Tibial artery (tissue), 4 donors: ENCODE measurements around the gene CALML3.

Experiments used
- DNase-seq, 2 donors: peaks; one replicate each; pipeline ENCODE4 v3.0.0-alpha.2; 2019
- H3K27ac ChIP-seq, 2 donors: fragments of 200-600 bp; sonication (generic) in 1 of 2; 1 replicate in 1 of 2; 2 replicates in 1 of 2; pipeline ENCODE4 v1.5.1; 2018 to 2019; ENCODE audit warnings: mild to moderate bottlenecking in 1 of 2
- H3K27me3 ChIP-seq, 2 donors: fragments of 200-600 bp; sonication (generic) in 1 of 2; one replicate each; pipeline versions ENCODE4 v1.5.1 to v1.6.0; 2016 to 2019
- H3K36me3 ChIP-seq, 3 donors: fragments of 200-600 bp; sonication (generic) in 2 of 3; one replicate each; pipeline ENCODE4 v1.5.1; 2016 to 2019; ENCODE audit warnings: mild to moderate bottlenecking in 2 of 3
- H3K4me1 ChIP-seq, 4 donors: fragments of 200-600 bp; sonication (generic) in 2 of 4; 1 replicate in 3 of 4; 2 replicates in 1 of 4; pipeline ENCODE4 v1.5.1; 2016 to 2019
- H3K4me3 ChIP-seq, 2 donors: fragments of 200-600 bp; sonication (generic) in 1 of 2; 1 replicate in 1 of 2; 2 replicates in 1 of 2; pipeline ENCODE4 v1.5.1; 2018 to 2019; ENCODE audit warnings: mild to moderate bottlenecking in 2 of 2
- H3K9me3 ChIP-seq, 3 donors: fragments of 200-600 bp; sonication (generic) in 1 of 3; one replicate each; pipeline ENCODE4 v1.5.1; 2016 to 2019
- CTCF ChIP-seq, 2 experiments: fragments of 200-600 bp in 1 of 2; fragments of 450-650 bp in 1 of 2; IDR thresholded peaks; one replicate each; pipeline ENCODE4 v1.5.1; 2017 to 2019; ENCODE audit warnings: antibody characterized with exemption in 2 of 2, mild to moderate bottlenecking in 1 of 2, moderate library complexity in 1 of 2
- intact Hi-C: fragments of 100-400 bp; cut with DNase I; formaldehyde crosslinking; loops from one replicate; pipeline ENCODE4 v1.15.0; 2023; ENCODE audit warnings: low total_unique reads

CALML3 gene

GRCh38 chr10:5503477-5503835 is 21.3 kb upstream of the CALML3 start:
- Histone ChIP-seq H3K27me3 (no peaks in the 10 kb centered on the region), H3K4me1 (peaks cover 0 to 33% (median 0%) of the 10 kb centered on the region in 4 donors), H3K9me3 (no peaks in the 10 kb centered on the region), H3K36me3 (no peaks in the 10 kb centered on the region), H3K27ac (no peak overlapping the region), H3K4me3 (no peak overlapping the region)
- intact Hi-C loops, result no loop called here
- no peak for TF ChIP-seq CTCF (IDR thresholded peaks at IDR 0.05)
- DNase-seq, result peak in 1 of 2 donors; percentile 42

- Histone ChIP-seq H3K27me3 (no peaks in the 10 kb centered on the region), H3K9me3 (no peaks in the 10 kb centered on the region), H3K4me1 (peaks cover 0 to 28% (median 0%) of the 10 kb centered on the region in 4 donors), H3K36me3 (no peaks in the 10 kb centered on the region), H3K4me3 (no peak overlapping the region), H3K27ac (no peak overlapping the region)
- TF ChIP-seq CTCF (IDR thresholded peaks at IDR 0.05), result no peak
- peak in 1 of 2 donors; percentile 39 for DNase-seq
- intact Hi-C loops, result no loop called here
These were observed 20.4 kb upstream of the CALML3 start for GRCh38 chr10:5504146-5505072.

GRCh38 chr10:5506246-5506645 is 18.5 kb upstream of the CALML3 start:
- H3K27ac ChIP-seq, result no peak overlapping the region
- no peaks in the 10 kb centered on the region for H3K36me3 ChIP-seq
- peaks cover 0 to 24% (median 0%) of the 10 kb centered on the region in 4 donors for H3K4me1 ChIP-seq
- no peak for TF ChIP-seq CTCF (IDR thresholded peaks at IDR 0.05)
- intact Hi-C loops, result no loop called here
- DNase-seq, result no peak
- H3K27me3 ChIP-seq, result no peaks in the 10 kb centered on the region
- no peaks in the 10 kb centered on the region for H3K9me3 ChIP-seq
- no peak overlapping the region for H3K4me3 ChIP-seq

GRCh38 chr10:5506751-5507648 is 17.8 kb upstream of the CALML3 start:
- intact Hi-C loops, result no loop called here
- TF ChIP-seq CTCF (IDR thresholded peaks at IDR 0.05), result no peak

GRCh38 chr10:5507649-5508131 is 17.1 kb upstream of the CALML3 start:
- intact Hi-C loops, result no loop called here
- H3K36me3 ChIP-seq, result no peaks in the 10 kb centered on the region
- DNase-seq, result peak in 1 of 2 donors; percentile 52
- H3K9me3 ChIP-seq, result no peaks in the 10 kb centered on the region
- H3K4me3 ChIP-seq, result no peak overlapping the region
- H3K27me3 ChIP-seq, result no peaks in the 10 kb centered on the region
- peaks cover 0 to 17% (median 0%) of the 10 kb centered on the region in 4 donors for H3K4me1 ChIP-seq
- H3K27ac ChIP-seq, result no peak overlapping the region
- no peak for TF ChIP-seq CTCF (IDR thresholded peaks at IDR 0.05)

More at GRCh38 chr10:5506751-5507648, 17.8 kb upstream of the CALML3 start:
- no peak overlapping the region for H3K27ac ChIP-seq
- no peak overlapping the region for H3K4me3 ChIP-seq
- no peaks in the 10 kb centered on the region for H3K9me3 ChIP-seq
- H3K36me3 ChIP-seq, result no peaks in the 10 kb centered on the region
- no peaks in the 10 kb centered on the region for H3K27me3 ChIP-seq
- H3K4me1 ChIP-seq, result peaks cover 0 to 24% (median 0%) of the 10 kb centered on the region in 4 donors
- peak in 1 of 2 donors; percentile 61 for DNase-seq
